ENCODE data around the gene ATP6V1C2.
"Not testable (repeated sequence)": the region's sequence is repeated elsewhere in the genome, so short reads cannot be mapped to it uniquely, and the experiment has no call there.

The ATP6V1C2 gene

DNA sequence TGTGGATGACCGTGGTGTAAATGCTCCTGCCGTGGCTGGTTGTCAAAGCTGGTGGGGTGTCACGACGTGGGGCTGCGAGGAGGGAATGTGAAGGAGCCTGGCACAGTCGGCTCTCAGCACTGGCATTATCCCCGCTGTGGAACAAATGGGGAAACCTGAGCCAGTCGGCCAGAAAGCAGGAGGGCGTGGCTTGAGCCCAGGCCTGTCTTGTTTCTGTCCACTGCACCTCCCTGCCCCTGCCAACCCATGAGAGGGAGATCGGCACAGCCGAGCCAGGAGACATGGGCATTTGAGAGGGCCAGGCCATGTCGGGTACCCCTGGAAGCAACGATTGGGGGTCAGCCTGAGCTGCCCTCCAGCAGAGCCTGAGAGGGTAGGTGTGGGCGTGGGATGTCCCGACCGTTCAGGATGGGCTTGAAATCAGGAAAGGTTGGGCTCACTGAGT, 46.7 kb downstream of the ATP6V1C2 start:
- DNase-seq (ENCODE audit: low spot score) = no peak

- no peak for DNase-seq (ENCODE audit: low spot score)
These were observed 49.7 kb downstream of the ATP6V1C2 start for GRCh38 chr2:10770956-10771750.

DNA sequence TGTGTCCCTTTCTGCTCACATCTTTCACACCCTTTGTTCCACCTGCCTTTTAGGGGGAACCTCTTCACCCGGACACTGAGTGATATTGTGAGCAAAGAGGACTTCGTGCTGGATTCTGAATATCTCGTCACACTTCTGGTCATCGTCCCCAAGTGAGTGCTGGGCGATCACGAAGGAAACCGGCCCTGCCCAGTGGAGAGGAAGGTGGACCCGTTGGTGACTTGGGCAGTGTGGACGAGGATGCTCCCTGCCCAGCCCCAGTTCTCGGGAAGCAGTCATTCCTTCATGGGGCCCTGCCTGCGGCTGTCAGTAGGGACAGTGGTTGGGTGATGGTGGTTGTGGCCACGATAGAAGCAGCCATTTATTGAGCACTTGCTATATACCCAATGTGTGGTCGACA, 50.4 kb downstream of the ATP6V1C2 start:
- no peak for DNase-seq (ENCODE audit: low spot score)

- DNase-seq (ENCODE audit: low spot score) = no peak
These were observed 50.9 kb downstream of the ATP6V1C2 start for GRCh38 chr2:10772201-10772867.

GRCh38 chr2:10772868-10773215, 51.4 kb downstream of the ATP6V1C2 start:
- no peak for DNase-seq (ENCODE audit: low spot score)

DNA sequence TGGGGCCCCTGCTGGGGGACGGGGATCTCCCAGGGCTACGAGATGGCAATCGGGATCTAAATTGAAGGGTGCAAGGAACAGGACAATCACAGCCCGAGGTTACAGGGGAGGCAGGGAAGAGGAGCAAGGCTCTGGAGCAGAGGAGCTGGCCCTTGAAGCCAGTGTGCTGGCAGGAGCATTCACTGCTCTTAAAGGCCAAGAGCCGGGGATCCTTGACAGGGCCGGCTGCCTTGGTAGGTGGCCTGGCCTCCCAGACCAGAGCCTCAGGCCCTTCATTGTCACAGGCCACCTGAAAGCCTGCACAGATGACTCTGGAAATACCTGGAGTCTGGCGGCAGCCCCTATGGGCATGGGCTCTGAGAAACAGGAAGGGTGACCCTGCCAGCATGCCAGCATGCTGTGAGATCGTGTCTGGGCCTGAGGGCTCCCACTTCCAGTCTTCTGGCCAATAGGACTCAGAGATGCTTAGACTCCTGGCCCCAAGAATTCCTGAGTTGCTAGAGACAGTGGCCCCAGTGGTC, 52.5 kb downstream of the ATP6V1C2 start:
- no peak for DNase-seq (ENCODE audit: low spot score)

GRCh38 chr2:10774394-10774793, 53.0 kb downstream of the ATP6V1C2 start:
- DNase-seq (ENCODE audit: low spot score) = no peak

DNA sequence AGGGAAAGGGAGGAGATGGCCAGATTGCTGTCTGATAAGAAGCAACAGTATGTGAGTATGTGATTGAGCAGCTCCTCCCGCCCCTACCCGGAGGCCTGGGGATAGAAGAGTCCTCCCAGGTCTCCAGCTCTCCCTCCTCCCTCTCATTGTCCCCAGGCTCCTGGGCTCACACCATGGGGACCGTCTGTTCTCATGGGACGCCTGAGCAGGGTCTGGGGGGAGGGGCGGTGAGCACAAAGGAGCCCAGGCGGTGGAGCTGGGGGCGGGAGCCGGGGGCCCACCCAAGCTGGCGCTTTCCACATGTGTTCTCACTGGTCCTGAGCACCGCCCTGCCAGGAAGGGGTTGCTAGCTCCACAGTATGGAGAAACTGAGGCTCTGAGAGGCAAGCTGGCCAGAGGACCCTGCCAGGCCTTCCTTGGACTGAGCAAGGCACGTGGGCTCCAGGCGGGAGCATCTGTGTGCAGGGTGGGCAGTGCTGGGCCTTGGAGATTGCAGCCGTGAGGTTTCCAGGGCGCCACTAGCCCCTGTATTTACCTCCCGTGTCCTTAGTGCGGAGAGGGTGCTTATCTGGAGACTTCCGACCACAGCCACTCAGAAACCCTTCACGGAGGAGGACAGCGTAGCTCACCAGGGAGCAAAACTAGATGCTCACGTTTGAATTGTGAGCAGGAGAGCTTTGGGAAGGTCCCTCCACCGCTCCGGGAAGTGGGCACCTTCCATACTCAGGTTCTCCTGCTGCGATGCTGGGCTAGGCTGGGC, 53.8 kb downstream of the ATP6V1C2 start:
- DNase-seq (ENCODE audit: low spot score) = no peak

DNA sequence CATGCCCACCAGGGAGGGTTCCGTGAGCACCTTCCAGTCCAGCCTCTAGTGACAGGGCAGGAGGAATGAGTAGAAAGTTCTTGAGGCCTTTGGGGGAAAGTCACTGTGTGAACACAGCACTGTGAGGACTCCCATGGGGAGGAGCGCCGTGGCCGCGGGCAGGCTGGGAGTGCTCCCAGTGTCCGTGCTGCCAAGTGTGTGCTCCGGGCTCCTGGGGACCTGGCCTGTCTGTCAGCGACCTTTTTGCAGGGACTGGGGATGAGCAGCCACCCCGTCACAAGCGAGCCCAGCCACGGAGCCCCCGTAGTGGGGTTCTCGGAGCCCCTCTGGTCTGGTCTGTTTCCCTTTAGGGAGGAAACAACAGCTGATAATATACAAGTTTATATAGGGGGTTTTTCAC, 54.4 kb downstream of the ATP6V1C2 start:
- DNase-seq (ENCODE audit: low spot score) = no peak

- no peak for DNase-seq (ENCODE audit: low spot score)
These were observed 55.0 kb downstream of the ATP6V1C2 start for GRCh38 chr2:10776231-10776977.

GRCh38 chr2:10777111-10777841, 55.8 kb downstream of the ATP6V1C2 start:
- DNase-seq (ENCODE audit: low spot score) = no peak

DNA sequence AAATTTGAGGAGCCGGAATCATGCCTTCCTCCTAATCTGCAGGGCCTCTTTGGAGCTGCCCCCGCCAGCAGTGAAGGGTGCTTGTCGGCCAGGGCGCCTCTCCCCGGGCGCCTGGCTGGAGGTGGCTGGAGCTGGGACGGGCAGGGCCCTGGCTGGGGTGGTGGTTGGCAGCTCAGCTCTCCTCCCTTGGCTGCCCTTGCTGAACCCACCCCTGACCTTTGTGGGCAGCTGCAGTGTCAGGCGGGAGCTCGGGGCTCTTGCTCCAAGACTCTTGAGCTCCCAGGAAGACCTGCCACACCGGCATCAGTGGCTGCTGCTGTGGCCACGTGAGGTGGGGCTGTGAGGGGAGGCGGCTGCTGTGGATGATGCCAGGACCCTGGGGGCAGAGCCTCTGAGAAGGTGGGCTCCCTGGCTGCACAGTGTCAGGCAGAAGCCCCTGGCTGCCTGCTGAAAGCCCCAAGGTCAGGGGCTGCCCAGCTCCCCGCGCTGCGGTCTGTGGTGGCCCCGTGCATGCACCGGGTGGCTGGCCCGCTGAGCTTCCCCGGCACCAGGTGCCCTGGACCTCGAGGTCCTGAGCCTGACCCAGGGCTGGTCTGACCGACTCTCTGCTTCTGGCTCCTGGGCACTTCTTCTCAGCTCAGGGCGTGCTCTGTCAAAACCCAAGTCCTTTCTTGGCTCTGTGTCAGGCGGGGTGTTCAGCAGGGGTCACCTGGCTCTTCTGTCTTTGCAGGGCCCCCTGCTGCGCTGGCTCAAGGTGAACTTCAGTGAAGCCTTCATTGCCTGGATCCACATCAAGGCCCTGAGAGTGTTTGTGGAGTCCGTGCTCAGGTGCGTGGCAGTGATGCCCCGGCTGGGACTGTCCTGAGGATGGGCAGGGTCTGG, 56.7 kb downstream of the ATP6V1C2 start:
- DNase-seq (ENCODE audit: low spot score) = no peak

- DNase-seq (ENCODE audit: low spot score) = no peak
These were observed 57.3 kb downstream of the ATP6V1C2 start for GRCh38 chr2:10778724-10779115.

GRCh38 chr2:10779776-10780490, 58.5 kb downstream of the ATP6V1C2 start:
- DNase-seq (ENCODE audit: low spot score) = no peak

DNA sequence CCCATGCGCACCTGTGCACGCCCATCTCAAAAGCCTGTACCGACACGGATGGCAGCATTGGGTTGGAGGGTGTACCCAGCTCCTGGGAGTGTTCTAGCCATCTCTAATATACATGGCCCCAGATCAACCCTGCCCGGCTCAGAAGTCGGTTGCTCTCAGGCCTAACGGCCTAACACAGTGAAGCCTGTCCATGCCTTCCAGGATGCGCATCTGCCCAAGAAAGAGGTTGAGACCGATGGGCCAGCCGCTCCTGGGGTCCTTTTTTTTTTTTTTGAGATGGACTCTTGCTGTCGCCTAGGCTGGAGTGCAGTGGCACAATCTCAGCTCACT, 59.0 kb downstream of the ATP6V1C2 start:
- no peak for DNase-seq (ENCODE audit: low spot score)

- DNase-seq (ENCODE audit: low spot score) = not testable (repeated sequence)
These were observed 59.4 kb downstream of the ATP6V1C2 start for GRCh38 chr2:10780821-10781220.

GRCh38 chr2:10781746-10782145, 60.3 kb downstream of the ATP6V1C2 start:
- no peak for DNase-seq (ENCODE audit: low spot score)

DNA sequence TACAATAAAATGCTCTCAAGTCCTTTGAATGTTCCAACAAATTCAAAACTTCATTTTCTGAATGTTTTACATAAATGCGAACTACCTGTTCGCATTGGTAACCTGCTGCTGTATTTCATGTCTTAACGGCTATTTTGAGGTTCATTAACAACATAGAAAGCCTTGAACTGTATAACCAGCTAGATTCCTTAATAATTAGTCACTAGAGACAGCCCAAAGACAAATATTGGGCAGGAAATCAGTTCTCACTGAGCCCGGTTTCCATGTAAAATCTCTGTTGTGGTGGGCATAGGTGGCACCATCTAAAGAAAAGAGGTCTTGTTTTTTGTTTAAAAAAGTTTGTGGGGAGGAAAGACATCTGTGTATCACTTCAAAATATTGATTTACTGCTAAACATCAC, 62.0 kb downstream of the ATP6V1C2 start:
- DNase-seq (ENCODE audit: low spot score) = no peak

- no peak for DNase-seq (ENCODE audit: low spot score)
These were observed 63.3 kb downstream of the ATP6V1C2 start for GRCh38 chr2:10784719-10785118.

DNA sequence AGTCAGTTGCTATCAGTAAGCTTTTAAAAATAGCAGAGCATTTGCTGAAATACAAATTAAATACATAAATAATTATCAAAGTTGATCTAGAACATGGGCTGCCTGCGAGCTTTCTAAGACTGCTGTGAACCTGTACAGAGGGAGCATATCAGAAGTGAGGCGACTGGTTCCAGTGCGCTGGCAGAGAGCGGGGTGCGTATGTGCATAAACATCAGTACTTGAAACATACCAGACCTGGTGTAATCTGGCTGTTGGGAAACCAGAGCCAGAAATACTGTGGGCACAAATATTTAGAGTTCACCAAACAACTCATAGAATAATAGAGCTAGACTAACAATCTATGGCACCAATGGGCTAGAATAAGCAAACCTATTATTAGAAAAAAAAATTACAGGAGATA, 63.8 kb downstream of the ATP6V1C2 start:
- no peak for DNase-seq (ENCODE audit: low spot score)
